Neural cell (in vitro differentiated cells): ENCODE results near the gene ARL14EPL. TPM values are rescaled to one million over a fixed set of nuclear protein-coding genes. Genes with fewer than 3 reads are reported as not detected.

Experiments used
- H2AFZ ChIP-seq: fragments of 200-600, 300-800 bp; sonication (generic), shearing (Covaris generic); 2 replicates; pipeline ENCODE4 v1.6.0; 2014; ENCODE audit warnings: low read depth, mild to moderate bottlenecking, antibody characterized with exemption, low read length, moderate library complexity
- H3F3A ChIP-seq: fragments of 200-600 bp; shearing (Covaris generic); 2 replicates; pipeline ENCODE4 v1.6.1; 2016; ENCODE audit warnings: mild to moderate bottlenecking, moderate library complexity, mixed read lengths, antibody characterized with exemption, low read length; ENCODE audit not compliant: insufficient read depth, poor library complexity, severe bottlenecking
- H3K27ac ChIP-seq: fragments of 200-600, 300-800 bp; sonication (generic), shearing (Covaris generic); 2 replicates; pipeline ENCODE4 v1.5.1; 2014; ENCODE audit warnings: mild to moderate bottlenecking, low read length, moderate library complexity
- H3K27me3 ChIP-seq: fragments of 300-800, 200-600 bp; sonication (generic), shearing (Covaris generic); 2 replicates; pipeline ENCODE4 v1.6.0; 2014; ENCODE audit warnings: mild to moderate bottlenecking, low read depth, low read length, moderate library complexity; ENCODE audit not compliant: insufficient read depth
- H3K36me3 ChIP-seq: fragments of 300-800, 200-600 bp; sonication (generic), shearing (Covaris generic); 2 replicates; pipeline ENCODE4 v1.5.1; 2014; ENCODE audit warnings: mild to moderate bottlenecking, antibody characterized with exemption, low read length, moderate library complexity; ENCODE audit not compliant: insufficient read depth
- H3K4me2 ChIP-seq: fragments of 300-800, 200-600 bp; sonication (generic), shearing (Covaris generic); 2 replicates; pipeline ENCODE4 v1.6.0; 2014; ENCODE audit warnings: mild to moderate bottlenecking, low read length
- H3K4me3 ChIP-seq: fragments of 300-800, 200-600 bp; sonication (generic), shearing (Covaris generic); 2 replicates; pipeline ENCODE4 v1.5.1; 2014; ENCODE audit warnings: mild to moderate bottlenecking, low read length, moderate library complexity
- H3K79me2 ChIP-seq: fragments of 200-600 bp; shearing (Covaris generic); replicated peaks from 2 replicates; pipeline ENCODE4 v1.6.0; 2014; ENCODE audit warnings: mild to moderate bottlenecking, low read length, moderate library complexity; ENCODE audit not compliant: insufficient read depth
- H3K9ac ChIP-seq: fragments of 300-800, 200-600 bp; sonication (generic), shearing (Covaris generic); 2 replicates; pipeline ENCODE4 v1.6.1; 2016; ENCODE audit warnings: mild to moderate bottlenecking, low read length, mixed read lengths
- H3K9me2 ChIP-seq: fragments of 200-600 bp; shearing (Covaris generic); 2 replicates; pipeline ENCODE4 v1.6.1; 2016; ENCODE audit warnings: mild to moderate bottlenecking, low read length, mixed read lengths; ENCODE audit not compliant: insufficient read depth
- H3K9me3 ChIP-seq: fragments of 200-600, 300-800 bp; sonication (generic), shearing (Covaris generic); 2 replicates; pipeline ENCODE4 v1.6.1; 2016; ENCODE audit warnings: mild to moderate bottlenecking, mixed run types, low read length, moderate library complexity, mixed read lengths
- H4K20me1 ChIP-seq: fragments of 200-600 bp; shearing (Covaris generic); 2 replicates; pipeline ENCODE4 v1.6.1; 2016; ENCODE audit warnings: mild to moderate bottlenecking, mixed run types; ENCODE audit not compliant: insufficient read depth
- CTCF ChIP-seq: fragments of 450-650 bp; IDR thresholded peaks from 2 replicates; pipeline ENCODE4 v1.5.1; 2014; ENCODE audit warnings: antibody characterized with exemption, mild to moderate bottlenecking, moderate library complexity; ENCODE audit not compliant: poor library complexity, severe bottlenecking
- EP300 ChIP-seq: fragments of 450-650 bp; conservative IDR thresholded peaks from 2 replicates; pipeline ENCODE4 v1.6.1; 2014; ENCODE audit warnings: antibody characterized with exemption, mild to moderate bottlenecking, moderate library complexity; ENCODE audit not compliant: poor library complexity, severe bottlenecking
- EZH2 ChIP-seq: fragments of 200-600, 300-800 bp; shearing (Covaris generic), sonication (generic); IDR thresholded peaks from 2 replicates; pipeline ENCODE4 v1.6.1; 2014; ENCODE audit warnings: antibody characterized with exemption, low read length, borderline replicate concordance, mild to moderate bottlenecking; ENCODE audit not compliant: insufficient read depth, poor library complexity, severe bottlenecking
- MXI1 ChIP-seq: fragments of 450-650 bp; conservative IDR thresholded peaks from 2 replicates; pipeline ENCODE4 v1.6.1; 2014; ENCODE audit warnings: antibody characterized with exemption, mild to moderate bottlenecking; ENCODE audit not compliant: poor library complexity, severe bottlenecking
- POLR2AphosphoS5 ChIP-seq: IDR thresholded peaks from 2 replicates; pipeline ENCODE4 v1.6.1; 2012
- RAD21 ChIP-seq: fragments of 450-650 bp; conservative IDR thresholded peaks from 2 replicates; pipeline ENCODE4 v1.6.1; 2014; ENCODE audit warnings: antibody characterized with exemption, mild to moderate bottlenecking, moderate library complexity
- REST ChIP-seq: IDR thresholded peaks from 2 replicates; pipeline ENCODE4 v1.6.1; 2012; ENCODE audit warnings: borderline replicate concordance
- SMC3 ChIP-seq: fragments of 450-650 bp; conservative IDR thresholded peaks from 2 replicates; pipeline ENCODE4 v1.6.1; 2014; ENCODE audit warnings: antibody characterized with exemption, mild to moderate bottlenecking, moderate library complexity; ENCODE audit not compliant: poor library complexity
- TAF1 ChIP-seq: IDR thresholded peaks from 2 replicates; pipeline ENCODE4 v1.6.1; 2012; ENCODE audit warnings: low read depth
- polyA plus RNA-seq: library from polyadenylated mRNA; depleted of rRNA; stranded (reverse); fragments of >200 nt; gene quantifications from 2 replicates; pipeline ENCODE4 v1.2.3, GENCODE V29; 2014

Gene ARL14EPL
- polyA plus RNA-seq, 1 donor from 2014 or later = 0.24 TPM

DNA sequence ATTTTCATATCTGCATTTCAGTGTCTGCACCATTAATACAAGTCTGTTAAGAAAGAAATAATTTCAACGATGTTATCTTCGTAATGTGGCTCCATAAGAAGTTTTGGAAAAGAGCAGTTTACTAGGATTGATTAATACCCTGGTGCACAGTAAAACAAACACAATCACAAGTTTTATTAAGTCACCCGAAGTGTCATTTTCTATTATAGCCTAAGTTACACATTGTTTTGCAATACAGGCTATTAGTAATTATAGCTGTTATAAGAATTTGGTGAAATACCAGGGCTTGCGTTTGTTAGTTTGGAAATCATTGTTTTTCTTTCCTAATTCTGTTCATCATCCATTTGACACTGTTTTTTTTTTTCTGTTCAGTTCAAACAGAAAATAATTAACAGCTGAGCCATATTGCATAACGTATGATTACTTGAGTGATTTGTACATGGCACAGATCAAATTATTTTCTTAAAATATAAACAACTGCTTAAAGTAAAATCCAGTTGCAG, 39.4 kb upstream of the ARL14EPL start:
- H4K20me1 ChIP-seq = no peaks in the 10 kb centered on the region
- H3K9ac ChIP-seq = no peak overlapping the region
- no peaks in the 10 kb centered on the region for H3K79me2 ChIP-seq
- H3K27me3 ChIP-seq = no peaks in the 10 kb centered on the region
- no peak overlapping the region for H3K4me2 ChIP-seq
- H3K36me3 ChIP-seq = no peaks in the 10 kb centered on the region
- TF ChIP-seq EZH2 (no peak), TAF1 (no peak), MXI1 (no peak), POLR2AphosphoS5 (no peak), CTCF (no peak), RAD21 (no peak), REST (no peak), SMC3 (no peak), EP300 (no peak)
- no peaks in the 10 kb centered on the region for H3K9me3 ChIP-seq
- no peaks in the 10 kb centered on the region for H3K9me2 ChIP-seq
- no peak overlapping the region for H2AFZ ChIP-seq
- H3F3A ChIP-seq = no peaks in the 10 kb centered on the region
- no peak overlapping the region for H3K4me3 ChIP-seq
- no peak overlapping the region for H3K27ac ChIP-seq

DNA sequence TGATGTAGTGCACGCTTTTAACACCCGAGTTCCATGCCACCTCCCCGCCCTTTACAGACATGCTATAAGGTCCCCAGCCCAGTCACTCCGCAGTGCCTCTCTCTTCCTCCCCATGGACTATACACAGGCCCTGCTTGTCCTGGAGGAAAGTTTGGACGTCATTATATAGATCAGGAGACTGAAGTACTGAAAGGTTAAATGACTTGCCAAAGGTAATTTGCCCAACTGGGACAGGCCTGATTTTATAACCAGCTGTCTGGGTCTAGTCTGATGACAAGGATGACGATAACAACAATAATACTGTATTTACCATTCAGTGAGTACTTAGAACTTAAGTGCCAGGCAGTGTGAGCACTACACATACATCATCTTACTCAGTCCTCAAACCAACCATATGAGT, 36.9 kb upstream of the ARL14EPL start:
- H3K27ac ChIP-seq = no peak overlapping the region
- H3F3A ChIP-seq = no peaks in the 10 kb centered on the region
- no peak overlapping the region for H3K9ac ChIP-seq
- H2AFZ ChIP-seq = no peak overlapping the region
- no peak overlapping the region for H3K4me2 ChIP-seq
- H3K4me3 ChIP-seq = no peak overlapping the region
- H3K9me2 ChIP-seq = no peaks in the 10 kb centered on the region
- H3K27me3 ChIP-seq = no peaks in the 10 kb centered on the region
- no peaks in the 10 kb centered on the region for H3K79me2 ChIP-seq
- H4K20me1 ChIP-seq = no peaks in the 10 kb centered on the region
- H3K9me3 ChIP-seq = no peaks in the 10 kb centered on the region
- H3K36me3 ChIP-seq = no peaks in the 10 kb centered on the region
- TF ChIP-seq POLR2AphosphoS5 = no peak
- TF ChIP-seq TAF1 = no peak
- TF ChIP-seq MXI1 = no peak
